ENCODE data around the gene KLHL40.

- no peak for TF ChIP-seq CTCF (optimal IDR thresholded peaks at IDR 0.05 in 1 of 3, IDR thresholded peaks at IDR 0.05 in 1 of 3, conservative IDR thresholded peaks at IDR 0.05 in 1 of 3; ENCODE audit: extremely low read depth in 1 of 3, insufficient read depth in 2 of 3, low read length in 3 of 3)
- TF ChIP-seq EZH2 (IDR thresholded peaks at IDR 0.05; ENCODE audit: low read length) = no peak
Observed at GRCh38 chr3:42699511-42699971, 14.2 kb downstream of the KLHL40 start.
